GM10266 (cell line): ENCODE measurements around the gene CAMK2B.
"Not testable (repeated sequence)": the region's sequence is repeated elsewhere in the genome, so short reads cannot be mapped to it uniquely, and the experiment has no call there.

Experiments used
- DNase-seq: peaks from one replicate; pipeline ENCODE4 v3.0.0; 2012; ENCODE audit errors: extremely low spot score
- TF ChIP-seq, protein P1 (sequence below): IDR thresholded peaks from 2 replicates; pipeline ENCODE4 v1.5.1; 2012; ENCODE audit warnings: mild to moderate bottlenecking, low read depth; ENCODE audit not compliant: control insufficient read depth, insufficient read depth; ENCODE audit errors: missing control alignments

The CAMK2B gene

DNA sequence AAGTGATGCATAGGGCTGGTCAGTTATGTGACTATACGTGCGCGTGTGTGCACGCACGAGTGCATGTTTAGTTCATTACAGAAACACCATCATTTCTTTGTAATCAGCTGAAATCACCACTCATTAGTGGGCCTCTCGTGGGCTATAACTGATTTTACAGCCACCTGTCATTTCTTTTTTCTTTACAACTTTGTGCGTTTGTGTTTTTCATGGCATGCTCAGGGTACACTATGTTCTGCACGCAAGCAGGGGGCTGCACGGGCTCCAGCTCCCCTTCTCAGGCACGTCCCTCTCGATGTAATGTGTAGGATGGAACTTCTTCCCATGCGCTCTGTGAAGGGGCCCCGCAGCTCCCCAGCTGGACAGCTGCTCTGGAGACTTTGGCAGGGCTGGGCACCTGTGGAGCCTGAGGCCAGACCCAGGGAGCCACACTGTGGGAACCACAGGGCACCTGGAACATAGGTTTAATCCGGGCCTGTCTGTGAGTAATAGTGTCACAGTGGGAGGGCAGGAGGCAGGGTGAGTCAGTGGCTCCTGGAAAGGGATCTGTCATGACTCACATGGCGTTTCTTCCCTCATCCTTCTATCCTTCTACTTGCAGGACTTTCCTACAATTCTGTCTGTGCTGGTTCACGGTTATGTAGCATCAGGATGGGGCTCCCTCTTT is 141.1 kb downstream of the CAMK2B start:
- TF ChIP-seq, protein P1, sequence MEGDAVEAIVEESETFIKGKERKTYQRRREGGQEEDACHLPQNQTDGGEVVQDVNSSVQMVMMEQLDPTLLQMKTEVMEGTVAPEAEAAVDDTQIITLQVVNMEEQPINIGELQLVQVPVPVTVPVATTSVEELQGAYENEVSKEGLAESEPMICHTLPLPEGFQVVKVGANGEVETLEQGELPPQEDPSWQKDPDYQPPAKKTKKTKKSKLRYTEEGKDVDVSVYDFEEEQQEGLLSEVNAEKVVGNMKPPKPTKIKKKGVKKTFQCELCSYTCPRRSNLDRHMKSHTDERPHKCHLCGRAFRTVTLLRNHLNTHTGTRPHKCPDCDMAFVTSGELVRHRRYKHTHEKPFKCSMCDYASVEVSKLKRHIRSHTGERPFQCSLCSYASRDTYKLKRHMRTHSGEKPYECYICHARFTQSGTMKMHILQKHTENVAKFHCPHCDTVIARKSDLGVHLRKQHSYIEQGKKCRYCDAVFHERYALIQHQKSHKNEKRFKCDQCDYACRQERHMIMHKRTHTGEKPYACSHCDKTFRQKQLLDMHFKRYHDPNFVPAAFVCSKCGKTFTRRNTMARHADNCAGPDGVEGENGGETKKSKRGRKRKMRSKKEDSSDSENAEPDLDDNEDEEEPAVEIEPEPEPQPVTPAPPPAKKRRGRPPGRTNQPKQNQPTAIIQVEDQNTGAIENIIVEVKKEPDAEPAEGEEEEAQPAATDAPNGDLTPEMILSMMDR, result no peak
- no peak for DNase-seq

DNA sequence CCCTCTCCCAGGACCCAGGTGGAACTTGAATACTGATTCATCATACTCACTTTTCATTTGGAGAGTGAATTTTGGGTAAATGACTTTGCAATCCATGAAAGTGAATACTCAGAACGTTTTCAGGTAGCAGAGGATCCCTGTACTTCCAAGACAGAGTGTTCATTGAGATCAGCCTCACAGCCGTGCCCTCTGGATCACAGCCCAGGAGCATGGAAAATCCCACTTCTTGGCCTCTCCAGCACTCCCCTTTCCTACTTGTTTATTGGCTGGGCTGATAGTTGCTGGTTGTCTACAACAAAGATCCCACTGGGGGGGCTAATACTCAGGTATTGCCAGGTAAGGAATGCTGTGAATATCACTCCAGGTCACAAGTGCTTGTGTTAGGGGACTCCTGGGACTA is 142.0 kb downstream of the CAMK2B start:
- TF ChIP-seq, protein P1, result no peak

DNA sequence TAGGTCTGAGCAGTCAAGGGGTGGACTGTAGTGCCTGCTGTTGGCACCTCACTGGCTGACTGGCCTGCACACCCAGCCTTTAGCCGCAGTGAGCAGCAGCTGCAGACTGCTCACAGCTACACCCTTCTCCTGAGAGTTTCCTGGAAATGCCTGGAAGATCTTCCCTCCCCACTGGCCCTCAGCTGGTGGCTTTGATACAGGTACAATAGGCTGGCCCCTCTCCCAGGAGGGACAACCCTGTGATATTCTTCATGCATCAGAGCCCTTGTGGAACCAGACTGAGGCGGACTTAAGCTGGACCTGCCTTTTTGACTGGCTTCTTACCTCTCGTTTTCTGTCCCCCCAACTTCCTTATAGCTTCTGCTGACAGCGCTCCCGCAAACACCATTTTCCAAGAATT is 142.6 kb downstream of the CAMK2B start:
- DNase-seq, result no peak

More for the DNA sequence above, 142.0 kb downstream of the CAMK2B start:
- no peak for DNase-seq

DNA sequence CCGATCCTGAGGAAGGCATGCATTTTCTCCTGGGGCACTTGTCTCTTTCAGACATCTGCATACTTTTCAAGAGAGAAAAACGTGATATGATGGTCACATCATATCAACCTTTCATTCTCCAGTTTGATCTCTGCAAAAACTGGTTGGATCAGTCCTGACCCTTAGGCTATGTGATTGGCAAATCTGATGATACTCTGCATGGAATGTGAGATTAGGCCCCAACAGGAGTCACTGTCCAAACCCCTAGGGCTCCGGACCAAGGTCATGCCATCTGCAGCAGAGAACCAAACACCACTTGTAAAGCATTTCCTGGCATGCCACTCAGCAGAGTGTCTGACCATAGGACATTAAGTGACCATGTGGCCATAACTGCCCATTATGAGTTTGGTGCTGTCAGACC is 144.8 kb downstream of the CAMK2B start:
- no peak for DNase-seq
- TF ChIP-seq, protein P1, result no peak

More for the DNA sequence above, 142.6 kb downstream of the CAMK2B start:
- TF ChIP-seq, protein P1, result no peak

DNA sequence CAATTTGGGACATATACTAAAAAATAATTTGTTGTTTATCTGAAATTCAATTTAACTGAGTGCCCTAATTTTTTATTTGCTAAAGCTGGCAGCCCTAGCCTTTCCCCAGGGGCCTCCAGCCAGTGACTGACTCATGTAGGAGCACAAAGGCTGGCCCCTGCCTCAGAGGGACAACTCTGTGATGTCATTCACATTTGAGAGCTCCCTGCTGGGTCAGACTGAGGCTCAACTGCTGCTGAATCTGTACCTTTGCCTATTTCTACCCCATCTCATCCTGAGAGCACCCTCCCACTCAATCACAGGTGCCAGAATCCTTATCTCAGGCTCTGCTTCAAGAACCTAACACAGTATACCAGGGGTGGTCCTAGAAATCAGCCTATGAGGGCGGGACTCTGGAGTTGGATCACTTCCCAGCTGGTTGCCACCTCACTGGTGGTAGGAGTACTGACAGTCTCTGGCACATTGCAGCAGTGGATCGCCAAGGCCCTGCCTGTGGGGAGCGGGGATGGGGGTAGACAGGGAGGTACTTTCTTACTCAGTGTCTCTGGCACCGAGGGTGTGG is 147.7 kb downstream of the CAMK2B start:
- TF ChIP-seq, protein P1, result no peak
- DNase-seq, result no peak

DNA sequence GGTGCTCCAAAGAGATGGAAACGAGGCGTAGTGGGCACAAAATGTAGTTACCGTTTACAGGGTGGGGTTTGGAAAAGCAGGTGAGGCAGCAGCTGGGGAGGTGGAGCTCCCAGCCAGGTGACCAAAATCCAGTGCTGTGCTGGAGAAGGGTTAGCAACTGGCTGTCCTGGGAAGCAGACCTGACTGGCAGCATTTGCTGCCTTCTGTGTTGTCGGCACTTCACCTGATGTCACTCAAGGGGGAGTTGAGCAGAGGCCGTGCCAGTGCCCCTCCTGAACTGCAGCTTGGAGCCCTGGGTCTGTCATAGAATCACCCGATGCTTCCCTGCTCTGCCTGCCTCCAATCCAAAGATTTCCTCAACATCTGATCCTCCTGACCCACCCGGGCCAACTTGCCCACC is 148.9 kb downstream of the CAMK2B start:
- TF ChIP-seq, protein P1, result no peak

DNA sequence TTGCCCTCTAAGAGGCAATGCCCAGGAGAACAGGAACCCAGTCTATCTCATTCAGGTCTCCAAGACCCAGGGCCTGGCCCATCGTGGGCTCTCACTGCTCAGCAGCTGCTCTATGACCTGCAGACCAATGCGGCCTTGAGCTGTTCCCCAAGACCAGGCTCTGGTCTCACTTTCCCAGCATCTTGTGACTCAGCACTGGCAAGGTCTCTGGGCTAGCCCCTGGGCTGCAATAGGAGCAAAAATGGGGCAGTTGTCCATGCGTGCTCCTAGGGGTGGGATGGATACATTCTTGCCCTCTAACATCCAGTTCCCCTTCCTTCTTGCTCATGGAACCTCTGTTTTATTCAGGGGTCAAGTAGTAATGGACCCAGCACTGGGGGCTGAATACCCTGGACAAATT is 149.7 kb downstream of the CAMK2B start:
- TF ChIP-seq, protein P1, result no peak
- no peak for DNase-seq

More for the DNA sequence above, 148.9 kb downstream of the CAMK2B start:
- no peak for DNase-seq

DNA sequence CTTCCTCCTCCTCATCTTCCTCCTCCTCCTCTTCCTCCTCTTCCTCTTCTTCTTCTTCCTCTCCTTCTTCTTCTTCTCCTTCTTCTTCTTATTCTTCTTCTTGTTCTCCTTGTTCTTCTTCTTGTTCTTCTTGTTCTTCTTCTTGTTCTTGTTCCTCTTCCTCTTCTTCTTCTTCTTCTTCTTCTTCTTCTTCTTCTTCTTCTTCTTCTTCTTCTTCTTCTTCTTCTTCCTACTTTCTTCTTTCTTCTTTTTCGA is 150.8 kb downstream of the CAMK2B start:
- DNase-seq, result not testable (repeated sequence)
